NB4 (cell line): ENCODE measurements around the gene NMRK1.

Experiments used
- MYC ChIP-seq: IDR thresholded peaks from 2 replicates; pipeline ENCODE4 v1.6.1; 2011; ENCODE audit warnings: low read depth, low read length
- POLR2A ChIP-seq: IDR thresholded peaks from 2 replicates; pipeline ENCODE4 v1.6.1; 2011; ENCODE audit warnings: mild to moderate bottlenecking; ENCODE audit not compliant: insufficient read length; ENCODE audit errors: extremely low read depth
- TF ChIP-seq, protein P1 (sequence below): IDR thresholded peaks from one replicate; pipeline ENCODE4 v1.5.1; 2012; ENCODE audit warnings: low read depth, low read length

DNA sequence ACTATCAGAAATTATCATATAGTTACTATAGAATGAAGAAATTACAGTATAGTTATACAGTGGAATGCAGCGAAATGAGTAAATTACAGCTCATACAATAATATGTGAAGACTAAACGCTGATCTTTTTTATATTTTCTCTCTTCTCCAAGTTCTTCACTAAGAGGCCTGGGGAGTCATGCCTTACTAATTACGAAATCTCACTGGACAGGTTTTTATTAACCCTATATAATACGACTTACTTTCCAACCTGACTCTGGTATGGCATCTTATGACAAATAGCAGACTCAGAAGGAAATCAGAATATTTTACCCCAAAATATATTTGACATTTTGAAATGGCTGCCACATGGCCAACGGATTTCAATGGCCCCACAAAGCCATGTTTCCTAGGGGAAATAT is 68.9 kb downstream of the NMRK1 start:
- TF ChIP-seq, protein P1, sequence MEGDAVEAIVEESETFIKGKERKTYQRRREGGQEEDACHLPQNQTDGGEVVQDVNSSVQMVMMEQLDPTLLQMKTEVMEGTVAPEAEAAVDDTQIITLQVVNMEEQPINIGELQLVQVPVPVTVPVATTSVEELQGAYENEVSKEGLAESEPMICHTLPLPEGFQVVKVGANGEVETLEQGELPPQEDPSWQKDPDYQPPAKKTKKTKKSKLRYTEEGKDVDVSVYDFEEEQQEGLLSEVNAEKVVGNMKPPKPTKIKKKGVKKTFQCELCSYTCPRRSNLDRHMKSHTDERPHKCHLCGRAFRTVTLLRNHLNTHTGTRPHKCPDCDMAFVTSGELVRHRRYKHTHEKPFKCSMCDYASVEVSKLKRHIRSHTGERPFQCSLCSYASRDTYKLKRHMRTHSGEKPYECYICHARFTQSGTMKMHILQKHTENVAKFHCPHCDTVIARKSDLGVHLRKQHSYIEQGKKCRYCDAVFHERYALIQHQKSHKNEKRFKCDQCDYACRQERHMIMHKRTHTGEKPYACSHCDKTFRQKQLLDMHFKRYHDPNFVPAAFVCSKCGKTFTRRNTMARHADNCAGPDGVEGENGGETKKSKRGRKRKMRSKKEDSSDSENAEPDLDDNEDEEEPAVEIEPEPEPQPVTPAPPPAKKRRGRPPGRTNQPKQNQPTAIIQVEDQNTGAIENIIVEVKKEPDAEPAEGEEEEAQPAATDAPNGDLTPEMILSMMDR = no peak
- TF ChIP-seq POLR2A = no peak
- no peak for TF ChIP-seq MYC
